HG02973 (cell line): ENCODE data around the gene DOCK3.
"Not testable (repeated sequence)": the region's sequence is repeated elsewhere in the genome, so short reads cannot be mapped to it uniquely, and the experiment has no call there.

Source experiments
- ATAC-seq: cut with Tn5 transposase; IDR thresholded peaks from one replicate; pipeline ENCODE4 v1.9.1; 2021; ENCODE audit warnings: moderate library complexity; ENCODE audit not compliant: unreplicated experiment

Gene DOCK3

GRCh38 chr3:51190827-51191226, 516.1 kb downstream of the DOCK3 start:
- ATAC-seq = no peak

- ATAC-seq = no peak
These were observed 517.0 kb downstream of the DOCK3 start for GRCh38 chr3:51191768-51192167.

GRCh38 chr3:51198477-51198876, 523.8 kb downstream of the DOCK3 start:
- ATAC-seq = no peak

- ATAC-seq = not testable (repeated sequence)
These were observed 524.6 kb downstream of the DOCK3 start for GRCh38 chr3:51199296-51199695.

- no peak for ATAC-seq
These were observed 541.6 kb downstream of the DOCK3 start for GRCh38 chr3:51216291-51216690.

GRCh38 chr3:51221959-51222358, 547.2 kb downstream of the DOCK3 start:
- no peak for ATAC-seq

GRCh38 chr3:51224283-51224682, 549.6 kb downstream of the DOCK3 start:
- ATAC-seq = no peak

- no peak for ATAC-seq
These were observed 550.1 kb downstream of the DOCK3 start for GRCh38 chr3:51224843-51225242.

GRCh38 chr3:51242939-51243338, 568.2 kb downstream of the DOCK3 start:
- ATAC-seq = no peak

GRCh38 chr3:51243924-51244323, 569.2 kb downstream of the DOCK3 start:
- no peak for ATAC-seq

- ATAC-seq = no peak
These were observed 571.1 kb downstream of the DOCK3 start for GRCh38 chr3:51245867-51246266.

- no peak for ATAC-seq
These were observed 583.1 kb downstream of the DOCK3 start for GRCh38 chr3:51257870-51258269.

- not testable (repeated sequence) for ATAC-seq
These were observed 589.4 kb downstream of the DOCK3 start for GRCh38 chr3:51264166-51264565.

- no peak for ATAC-seq
These were observed 593.4 kb downstream of the DOCK3 start for GRCh38 chr3:51268132-51268531.

- no peak for ATAC-seq
These were observed 594.7 kb downstream of the DOCK3 start for GRCh38 chr3:51269466-51269865.

GRCh38 chr3:51270559-51270958, 595.8 kb downstream of the DOCK3 start:
- no peak for ATAC-seq

GRCh38 chr3:51271172-51271571, 596.4 kb downstream of the DOCK3 start:
- no peak for ATAC-seq

GRCh38 chr3:51274052-51274451, 599.3 kb downstream of the DOCK3 start:
- no peak for ATAC-seq

- ATAC-seq = no peak
These were observed 600.5 kb downstream of the DOCK3 start for GRCh38 chr3:51275111-51275805.

- no peak for ATAC-seq
These were observed 601.3 kb downstream of the DOCK3 start for GRCh38 chr3:51276046-51276445.

- ATAC-seq = no peak
These were observed 604.7 kb downstream of the DOCK3 start for GRCh38 chr3:51279448-51279847.

- no peak for ATAC-seq
These were observed 605.4 kb downstream of the DOCK3 start for GRCh38 chr3:51280176-51280575.

GRCh38 chr3:51282931-51283330, 608.2 kb downstream of the DOCK3 start:
- no peak for ATAC-seq
